CD4-positive, alpha-beta T cell treated with Interleukin-4 for 1 hour (primary cell): Measurements from ENCODE around the gene SPCS1.
"Not testable (repeated sequence)": the region's sequence is repeated elsewhere in the genome, so short reads cannot be mapped to it uniquely, and the experiment has no call there.

Source experiments
- DNase-seq, 2 donors: peaks; one replicate each; pipeline ENCODE4 v3.0.0-alpha.2; 2020 to 2022

SPCS1 gene

DNA sequence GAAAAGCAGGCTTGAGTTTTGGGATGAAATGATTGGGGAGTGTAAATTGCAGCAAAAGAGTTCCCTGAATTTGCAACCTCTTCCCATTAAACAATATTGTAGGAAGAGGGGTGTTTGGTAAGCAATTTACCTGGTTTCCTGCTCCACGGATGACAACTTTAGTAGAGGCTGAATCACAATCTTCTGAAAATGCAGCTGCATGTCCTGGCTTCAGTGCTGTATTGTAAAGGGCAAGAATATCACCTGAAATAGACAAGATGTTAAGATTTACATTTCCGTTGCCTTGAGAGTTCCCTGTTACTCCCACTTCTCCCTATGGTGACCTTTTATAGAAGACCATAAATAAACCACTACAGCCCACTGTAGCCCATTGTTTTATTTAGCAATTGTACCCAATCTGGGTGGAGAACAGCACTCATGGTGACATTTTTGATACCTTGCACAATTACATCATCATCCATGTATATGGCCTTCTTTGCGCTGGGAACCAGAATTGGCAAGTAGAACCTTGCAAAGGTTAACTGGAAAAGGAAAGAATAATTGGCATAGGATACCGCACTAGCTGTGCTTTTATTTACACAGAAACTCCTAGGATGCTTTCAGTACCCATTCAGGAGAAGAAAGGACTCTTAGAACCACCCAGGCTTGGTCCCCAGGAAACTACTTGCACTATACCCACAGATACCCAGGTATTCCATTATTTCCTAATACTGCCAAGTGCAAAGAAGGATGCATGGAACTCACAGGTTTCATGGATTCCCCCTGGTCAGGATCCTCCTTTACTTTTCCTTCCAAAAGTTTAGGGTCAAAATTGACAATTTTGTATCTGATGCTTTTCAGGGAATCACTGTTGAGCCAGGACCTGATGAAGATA, 9.9 kb upstream of the SPCS1 start:
- no peak for DNase-seq

DNA sequence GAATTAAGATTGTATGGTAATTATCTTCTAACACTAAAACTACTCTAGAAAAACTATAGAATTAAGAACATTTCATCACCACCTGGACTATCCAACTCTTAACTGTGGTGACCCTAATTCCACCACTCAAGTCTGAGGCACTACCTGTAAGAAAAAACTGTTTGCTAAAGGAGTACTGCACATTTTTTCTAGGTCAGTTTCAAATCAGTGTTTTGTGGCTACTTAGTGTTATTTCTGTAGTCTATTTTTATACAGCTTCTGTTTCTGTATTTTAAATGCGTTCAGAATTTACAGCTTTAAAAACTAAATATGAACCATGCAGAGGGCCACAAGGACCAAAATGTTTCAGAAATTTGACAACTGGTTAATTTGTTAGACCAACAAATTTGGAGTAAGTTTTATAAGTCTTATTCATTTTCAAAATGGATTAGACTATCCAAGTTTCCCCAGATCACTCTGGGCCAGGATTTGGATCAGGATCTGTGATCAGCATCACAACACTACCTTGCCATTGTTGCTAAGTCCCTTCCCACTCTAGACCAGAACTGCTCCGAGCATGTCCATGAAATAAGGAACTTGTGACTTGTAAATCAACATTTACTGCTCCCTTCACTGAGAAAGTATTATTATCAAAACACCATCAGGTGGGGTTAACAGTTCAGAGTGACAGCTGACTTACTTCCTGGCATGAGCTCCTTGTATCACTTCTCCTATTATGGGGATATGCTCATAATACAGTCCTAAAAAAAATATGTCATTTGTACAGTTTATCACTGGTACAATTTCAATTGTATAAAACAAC, 8.9 kb upstream of the SPCS1 start:
- DNase-seq: no peak

DNA sequence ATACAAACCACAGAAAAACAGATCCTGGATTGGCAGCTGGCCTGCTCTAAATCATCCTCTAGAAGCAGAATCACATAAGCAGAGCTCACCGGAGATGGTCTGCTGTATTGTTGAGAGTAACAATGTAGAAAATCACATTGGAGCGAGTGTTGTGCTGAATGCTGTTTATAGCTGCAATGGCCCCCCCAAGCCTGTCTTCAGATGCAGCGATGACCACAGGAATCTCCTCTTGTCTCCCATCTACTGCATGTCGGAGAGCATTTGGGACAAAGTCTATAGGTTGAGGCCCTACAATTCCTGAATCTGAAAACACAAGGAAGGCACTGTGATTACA, 8.3 kb upstream of the SPCS1 start:
- DNase-seq: no peak

DNA sequence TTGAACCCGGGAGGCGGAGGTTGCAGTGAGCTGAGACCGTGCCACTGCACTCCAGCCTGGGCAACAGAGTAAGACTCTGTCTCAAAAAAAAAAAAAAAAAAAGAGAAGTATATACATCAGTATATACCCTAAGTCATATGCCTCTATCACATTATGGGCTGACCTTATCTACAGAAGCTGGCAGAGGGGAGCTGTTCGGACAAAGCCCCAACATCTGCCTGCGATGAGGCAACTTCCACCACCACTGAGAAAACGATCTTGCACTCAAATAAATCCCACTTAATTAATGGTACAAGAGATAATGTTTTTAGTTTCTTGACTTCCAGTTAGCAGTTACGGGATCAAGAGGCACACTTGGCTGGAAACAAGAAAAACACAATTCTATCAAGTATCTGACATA, 2.6 kb upstream of the SPCS1 start:
- DNase-seq: no peak

DNA sequence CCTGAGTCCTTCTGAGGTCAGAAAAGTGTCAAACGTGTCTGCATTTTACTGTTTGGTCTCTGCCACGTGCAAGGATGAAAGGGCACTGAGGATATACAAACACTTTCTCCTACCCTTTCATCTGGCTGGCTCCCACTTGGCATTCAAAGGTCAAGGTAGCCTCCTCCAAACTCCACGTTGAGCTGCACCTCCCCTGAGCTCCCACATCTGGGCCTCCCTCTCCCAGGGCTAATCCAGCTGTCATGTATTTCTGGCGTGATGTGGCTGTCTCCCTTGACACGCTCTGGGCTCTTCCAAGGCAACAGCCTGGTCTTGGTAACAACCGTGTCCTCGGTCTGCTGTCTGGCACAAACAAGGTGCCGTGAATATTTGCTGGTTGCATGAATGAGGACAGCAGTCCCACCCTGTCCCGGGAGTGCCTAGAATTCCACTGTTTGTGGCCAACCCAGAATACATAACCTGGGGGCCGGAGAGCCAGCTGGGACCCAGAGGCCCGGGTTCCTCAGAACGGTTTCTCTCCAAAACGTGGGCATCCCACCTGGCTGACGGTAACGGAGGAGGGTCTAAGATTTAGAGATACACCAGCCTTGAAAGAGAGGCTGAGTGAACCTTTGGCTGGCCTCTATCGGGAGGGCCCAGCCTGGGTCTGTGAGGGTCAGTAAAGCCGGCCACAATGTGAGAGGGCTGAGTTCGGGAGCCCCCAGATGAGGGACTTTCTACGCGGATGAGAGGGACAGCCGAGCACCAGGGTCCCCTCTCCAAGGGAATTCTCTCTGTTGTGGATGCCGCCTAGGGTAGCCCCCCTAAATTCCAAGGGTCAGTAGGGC, 1.1 kb upstream of the SPCS1 start:
- DNase-seq: no peak

DNA sequence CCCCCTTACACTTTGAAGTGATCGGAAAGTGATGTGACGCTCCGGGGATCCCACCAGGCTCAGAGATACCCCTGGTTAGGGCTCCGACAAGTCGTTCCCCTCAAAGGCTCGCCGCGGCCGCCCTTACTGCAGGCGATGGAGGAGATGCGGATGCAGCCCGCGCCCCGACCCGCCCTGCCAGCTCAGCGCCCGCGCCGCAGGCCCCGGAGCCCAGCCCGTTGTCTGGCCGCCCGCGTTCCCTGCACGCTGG, 543 bp upstream of the SPCS1 start:
- no peak for DNase-seq

DNA sequence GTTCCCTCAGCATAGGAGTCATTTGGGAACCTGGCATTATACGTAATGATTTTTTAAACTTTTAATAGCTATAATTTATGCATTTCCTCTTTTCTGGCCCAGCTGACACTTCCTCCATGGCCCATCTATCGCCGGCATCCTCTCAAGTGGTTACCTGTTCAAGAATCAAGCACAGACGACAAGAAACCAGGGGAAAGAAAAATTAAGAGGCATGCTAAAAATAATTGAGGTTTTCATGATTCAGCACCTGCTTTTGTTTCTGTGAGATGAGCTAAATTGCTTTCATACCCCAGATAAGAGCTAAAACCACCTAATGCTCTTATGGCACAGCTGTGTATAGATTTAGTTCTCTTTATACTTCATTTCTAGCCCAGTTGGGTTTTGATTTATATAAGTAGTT, 1.7 kb downstream of the SPCS1 start:
- no peak for DNase-seq

DNA sequence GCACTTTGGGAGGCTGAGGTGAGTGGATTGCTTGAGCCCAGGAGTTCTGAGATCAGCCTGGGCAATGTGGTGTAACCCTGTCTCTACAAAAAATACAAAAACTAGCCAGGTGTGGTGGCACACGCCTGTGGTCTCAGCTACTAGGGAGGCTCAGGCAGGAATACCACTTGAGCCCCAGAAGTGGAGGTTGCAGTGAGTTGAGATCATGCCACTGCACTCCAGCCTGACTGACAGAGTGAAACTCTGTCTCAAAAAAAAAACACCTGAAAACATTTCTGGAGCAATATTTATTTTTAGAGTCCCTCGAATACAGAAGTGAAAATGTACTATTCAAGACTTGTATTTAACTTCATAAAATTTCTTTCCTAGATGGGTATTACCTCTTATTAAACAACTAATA, 4.6 kb downstream of the SPCS1 start:
- DNase-seq: no peak

DNA sequence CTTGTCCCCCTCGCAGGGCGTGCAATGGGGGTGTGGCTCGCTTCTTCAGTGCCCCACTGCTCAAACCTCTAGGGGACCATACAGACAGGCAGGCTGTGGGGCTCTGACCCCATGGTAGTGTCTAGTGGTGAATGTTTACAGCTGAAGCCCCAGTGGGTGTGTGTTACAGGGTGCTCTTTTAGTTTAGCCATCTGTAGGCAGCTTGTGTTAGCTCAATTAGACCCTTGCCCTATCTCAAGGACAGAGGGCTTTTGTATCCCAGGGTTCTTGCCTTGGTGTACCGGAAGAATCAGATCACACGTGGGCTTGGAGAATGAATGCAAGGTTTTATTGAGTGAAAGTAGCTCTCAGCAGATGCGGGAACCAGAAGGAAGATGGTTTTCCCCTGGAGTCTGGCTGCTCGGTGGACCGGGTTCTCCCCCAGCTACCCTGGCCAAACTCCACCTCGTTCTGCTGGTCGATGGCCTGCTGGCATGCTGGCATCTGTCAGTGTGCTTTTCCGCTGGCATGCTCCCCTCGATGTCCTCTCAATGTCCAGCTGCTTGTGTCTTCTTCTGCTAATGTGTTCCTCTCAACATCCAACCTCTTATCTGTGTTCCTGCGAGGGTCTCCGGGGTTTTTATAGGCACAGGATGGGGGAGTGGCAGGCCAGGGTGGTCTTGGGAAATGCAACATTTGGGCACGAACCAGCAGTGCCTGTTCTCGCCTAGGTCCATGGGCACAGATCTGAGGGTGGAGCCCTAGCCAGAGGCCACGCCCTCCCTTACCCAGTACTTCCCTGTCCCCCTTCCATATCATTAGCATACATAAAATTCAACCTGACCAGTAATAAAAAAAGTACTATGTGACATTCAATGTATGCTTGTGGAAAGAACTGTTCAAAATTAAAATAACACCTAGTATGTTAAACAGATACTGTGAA, 6.6 kb downstream of the SPCS1 start:
- no peak for DNase-seq

DNA sequence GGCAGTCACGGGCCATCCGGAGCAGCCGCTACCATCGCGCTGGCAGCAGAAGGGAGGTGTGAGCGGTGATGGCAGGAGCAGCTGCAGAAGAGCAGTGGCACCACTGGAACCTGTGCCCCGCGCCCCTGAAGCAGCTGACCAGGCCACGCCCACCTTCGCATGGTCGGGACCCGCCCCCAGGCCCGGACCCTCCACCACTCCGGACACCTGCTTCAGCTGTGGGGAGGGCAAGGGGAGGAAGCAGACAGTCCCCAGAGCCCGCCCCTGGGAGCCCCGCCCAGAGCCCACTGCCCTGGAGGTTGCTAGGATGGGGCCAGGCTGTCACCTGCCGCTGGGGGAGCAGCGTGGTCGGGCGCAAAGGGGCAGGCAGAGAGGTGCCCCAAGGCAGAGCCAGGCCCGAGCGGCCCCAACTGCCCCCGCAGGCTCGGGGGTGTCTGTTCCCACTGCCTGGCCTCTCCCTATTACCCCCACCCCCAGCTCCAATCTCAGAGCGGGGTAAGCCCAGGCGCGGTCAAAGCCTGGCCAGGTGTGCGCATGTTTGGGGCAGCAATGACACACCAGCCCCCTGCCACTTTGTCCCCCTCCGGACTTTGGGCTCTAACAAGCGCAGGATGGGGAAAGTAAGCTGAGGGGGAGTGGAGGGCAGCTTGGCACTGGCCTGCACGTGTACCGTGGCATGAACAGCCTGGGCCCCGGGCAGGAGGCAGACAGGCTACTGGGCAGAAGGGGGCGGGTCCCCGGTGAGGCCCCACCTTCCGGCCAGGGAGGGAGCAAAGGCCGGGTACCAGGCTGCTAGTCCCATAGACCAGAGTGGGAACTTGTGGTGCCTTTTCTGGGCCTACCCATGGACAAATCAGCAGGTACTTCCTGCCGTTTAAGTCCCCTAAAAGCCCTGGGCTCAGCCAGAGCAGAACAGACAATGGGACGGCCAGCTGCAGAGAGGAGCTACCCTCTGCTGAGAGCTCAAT, 8.7 kb downstream of the SPCS1 start:
- no peak for DNase-seq

DNA sequence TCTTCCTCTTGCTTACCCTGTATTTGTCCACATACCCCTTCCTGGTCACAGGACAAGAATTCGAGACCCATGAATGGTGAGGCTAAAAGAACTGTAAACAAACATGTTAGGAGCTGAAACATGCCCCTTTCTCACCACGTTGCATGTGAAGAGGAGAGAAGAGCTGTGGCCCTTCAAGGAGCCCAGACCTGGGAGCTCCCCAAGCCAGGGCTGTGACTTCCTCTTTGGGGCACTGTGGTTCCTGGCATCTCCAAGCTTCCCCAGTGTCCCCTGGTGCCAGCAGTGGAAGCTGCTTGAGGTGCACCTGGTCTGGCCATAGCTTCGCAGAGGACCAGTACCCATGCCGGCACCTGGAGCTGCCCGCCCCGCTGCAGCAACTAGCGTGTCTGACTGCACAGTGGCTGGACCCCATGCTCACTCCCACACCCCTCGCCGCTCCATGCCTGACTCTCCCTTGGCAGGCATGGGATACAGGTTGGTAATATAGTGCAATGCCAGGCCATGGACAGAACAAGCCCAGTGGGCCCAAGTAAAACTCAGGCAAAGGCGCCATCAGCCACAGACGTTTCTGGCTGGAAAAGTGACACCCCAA, 9.9 kb downstream of the SPCS1 start:
- DNase-seq: no peak

DNA sequence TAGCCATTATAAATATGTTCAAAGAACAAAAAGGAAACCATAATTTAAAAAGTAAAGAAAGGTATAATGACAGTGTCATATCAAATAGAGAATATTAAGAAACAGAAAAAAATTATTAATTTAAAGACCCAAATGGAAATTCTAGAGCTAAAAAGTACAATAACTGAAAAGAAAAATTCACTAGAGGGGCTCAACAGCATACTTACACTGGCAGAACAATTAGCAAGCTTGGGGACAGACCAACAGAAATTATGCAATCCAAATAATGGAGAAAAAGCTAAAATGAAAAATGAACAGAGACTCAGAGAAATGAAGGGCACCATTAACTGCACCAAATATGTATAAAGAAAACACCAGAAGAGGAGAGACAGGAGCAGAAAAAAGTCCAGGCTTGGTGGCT, 13.7 kb downstream of the SPCS1 start:
- no peak for DNase-seq

DNA sequence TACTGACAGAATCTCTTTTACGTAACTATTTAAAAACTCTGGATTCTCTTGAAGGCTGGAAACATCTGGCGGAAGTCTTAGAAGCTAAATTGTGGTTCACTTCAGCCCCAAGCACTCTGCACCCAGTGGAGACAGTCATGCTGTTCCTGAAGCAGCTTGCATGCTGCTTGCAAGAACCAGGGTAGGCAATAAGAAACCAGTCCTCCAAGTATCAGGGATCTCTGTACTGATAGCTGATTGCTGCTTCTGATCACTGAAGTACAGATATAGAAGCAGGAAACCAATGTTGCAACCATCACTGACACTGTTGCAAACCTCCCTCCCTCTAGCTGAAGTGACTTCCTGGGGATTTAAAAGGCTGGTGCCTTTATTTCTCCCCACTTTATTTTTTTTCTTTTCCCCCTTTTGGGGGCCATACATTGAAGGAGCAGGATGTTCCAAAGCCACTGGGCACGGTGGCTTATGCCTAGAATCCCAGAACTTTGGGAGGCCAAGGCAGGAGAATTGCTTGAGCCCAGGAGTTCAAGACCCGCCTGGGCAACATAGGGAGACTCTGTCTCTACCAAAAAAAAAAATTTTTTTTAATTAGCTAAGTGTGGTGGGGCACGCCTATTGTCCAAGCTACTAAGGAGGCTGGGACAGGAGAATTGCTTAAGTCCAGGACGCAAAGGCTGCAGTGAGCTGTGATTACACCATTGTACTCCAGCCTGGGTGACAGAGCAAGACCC, 15.3 kb downstream of the SPCS1 start:
- peak; percentile 38 to 40 for DNase-seq

DNA sequence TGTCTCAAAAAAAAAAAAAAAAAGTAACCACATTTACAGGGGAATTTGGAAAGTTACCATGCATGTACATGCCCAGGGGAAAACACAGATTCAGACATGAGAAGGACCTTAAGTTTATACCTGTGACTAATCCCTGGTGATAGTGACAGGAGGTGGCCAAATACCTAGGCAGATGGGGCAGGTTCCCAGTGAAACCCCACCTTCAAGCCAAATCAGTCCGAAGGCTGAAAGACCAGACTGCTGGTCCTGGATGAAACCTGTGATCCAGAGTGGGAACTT, 15.8 kb downstream of the SPCS1 start:
- no peak for DNase-seq

DNA sequence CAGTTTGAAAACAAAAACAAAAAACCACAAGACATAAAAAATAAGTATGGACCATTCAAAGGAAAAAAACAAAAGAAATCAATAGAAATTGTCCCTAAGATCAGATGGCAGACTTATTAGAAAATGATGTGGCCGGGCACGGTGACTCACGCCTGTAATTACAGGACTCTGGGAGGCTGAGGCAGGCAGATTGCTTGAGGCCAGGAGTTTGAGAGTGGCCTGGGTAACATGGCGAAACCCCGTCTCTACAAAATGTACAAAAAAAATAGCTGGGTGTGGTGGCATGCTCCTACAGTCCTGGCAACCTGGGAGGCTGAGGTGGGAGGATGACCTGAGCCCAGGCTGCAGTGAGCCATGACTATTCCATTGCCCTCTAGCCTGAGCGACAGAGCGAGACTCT, 16.6 kb downstream of the SPCS1 start:
- DNase-seq: no peak

DNA sequence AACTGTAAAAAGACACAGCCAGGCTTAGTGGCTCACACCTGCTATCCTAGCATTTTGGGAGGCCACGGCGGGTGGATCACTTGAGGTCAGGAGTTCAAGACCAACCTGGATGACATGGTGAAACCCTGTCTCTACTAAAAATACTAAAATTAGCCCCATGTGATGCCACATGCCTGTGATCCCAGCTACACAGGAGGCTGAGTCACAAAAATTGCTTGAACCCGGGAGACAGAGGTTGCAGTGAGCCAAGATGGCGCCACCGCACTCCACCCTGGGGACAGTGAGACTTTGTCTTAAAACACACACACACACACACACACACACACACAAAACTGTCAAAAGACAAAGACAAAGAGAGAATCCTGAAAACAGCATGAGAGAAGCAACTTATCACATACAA, 18.0 kb downstream of the SPCS1 start:
- DNase-seq: no peak

DNA sequence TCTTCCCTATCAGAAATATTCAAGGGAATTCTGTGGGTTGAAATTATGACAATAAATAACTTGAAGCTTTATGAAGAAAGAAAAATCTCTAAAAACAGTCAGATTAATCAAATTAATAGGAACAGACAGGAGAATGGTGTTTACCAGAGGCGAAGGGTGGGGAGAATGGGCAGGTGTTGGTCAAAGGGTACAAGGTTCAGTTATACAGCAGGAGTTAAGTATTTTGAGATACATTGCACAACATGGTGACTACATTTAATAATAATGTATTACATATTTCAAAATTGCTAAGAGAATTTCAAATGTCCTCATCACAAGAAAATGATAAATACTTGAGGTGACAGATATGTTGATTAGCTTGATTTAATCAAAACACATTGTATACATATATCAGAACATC, 18.6 kb downstream of the SPCS1 start:
- no peak for DNase-seq

DNA sequence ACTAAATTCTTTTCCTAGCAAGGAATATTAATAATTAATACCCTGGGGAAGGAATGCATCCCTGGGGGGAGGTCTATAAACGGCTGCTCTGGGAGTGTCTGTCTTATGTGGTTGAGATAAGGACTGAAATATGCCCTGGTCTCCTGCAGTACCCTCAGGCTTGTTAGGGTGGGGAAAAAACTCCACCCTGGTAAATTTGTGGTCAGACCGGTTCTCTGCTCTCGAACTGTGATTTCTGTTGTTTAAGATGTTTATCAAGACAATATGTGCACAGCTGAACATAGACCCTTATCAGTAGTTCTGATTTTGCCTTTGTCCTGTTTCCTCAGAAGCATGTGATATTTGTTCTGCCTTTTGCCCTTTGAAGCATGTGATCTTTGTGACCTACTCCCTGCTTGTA, 22.8 kb downstream of the SPCS1 start:
- not testable (repeated sequence) for DNase-seq

DNA sequence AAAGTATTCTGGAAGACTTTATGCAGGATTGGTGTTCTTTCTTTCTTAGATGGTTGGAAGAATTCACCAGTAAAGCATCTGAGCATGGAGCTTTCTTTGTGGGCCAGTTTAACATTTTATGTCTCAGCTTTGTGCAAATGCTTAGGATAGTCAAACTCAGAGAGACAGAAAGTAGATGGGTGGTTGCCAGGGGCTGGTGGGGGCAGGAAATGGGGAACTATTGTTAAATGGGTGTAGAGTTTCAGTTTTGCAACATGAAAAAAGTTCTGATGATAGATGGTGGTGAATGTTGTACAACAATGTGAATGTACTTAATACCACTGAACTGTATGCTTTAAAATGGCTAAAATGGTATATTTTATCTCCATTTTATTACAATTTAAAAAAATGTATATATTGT, 24.8 kb downstream of the SPCS1 start:
- DNase-seq: no peak

DNA sequence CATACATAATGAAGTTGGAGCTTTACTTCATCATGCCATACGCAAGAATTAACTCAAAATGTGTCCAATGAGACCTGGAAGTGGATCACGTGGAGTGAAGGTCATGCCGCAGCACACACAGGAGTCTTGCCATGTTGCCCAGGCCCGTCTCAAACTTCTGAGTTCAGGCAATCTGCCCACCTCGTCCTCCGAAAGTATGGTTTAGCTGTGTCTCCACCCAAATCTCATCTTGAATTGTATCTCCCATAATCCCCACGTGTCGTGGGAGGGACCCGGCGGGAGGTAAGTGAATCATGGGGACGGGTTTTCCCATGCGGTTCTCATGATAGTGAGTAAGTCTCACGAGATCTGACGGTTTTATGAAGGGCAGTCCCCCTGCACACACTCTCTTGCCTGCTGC, 25.7 kb downstream of the SPCS1 start:
- DNase-seq: no peak
